IMR-90 (cell line): ENCODE results near the gene KRTAP4-9. TPM values are rescaled to one million over a fixed set of nuclear protein-coding genes. Genes with fewer than 3 reads are reported as not detected.
A peak's percentile ranks its signal among the peaks of the same experiment; 100 is the strongest.
"Not testable (repeated sequence)": the region's sequence is repeated elsewhere in the genome, so short reads cannot be mapped to it uniquely, and the experiment has no call there.

Source experiments
- ATAC-seq: fragments of 200-7000 bp; cut with Tn5 transposase; 2 replicates; pipeline ENCODE4 v1.9.1; 2020; ENCODE audit warnings: low read depth, mild to moderate bottlenecking, moderate library complexity
- BruUV-seq: library from RNA; stranded (reverse); fragments of 400-500 nt; replicated peaks from 2 replicates; lab custom pipeline; 2021; lab: Mats Ljungman, UMichigan
- CTCF ChIA-PET: fragments of 300-600 bp; formaldehyde crosslinking; extraction: SDS; loops from one replicate; lab custom pipeline; 2021; ENCODE audit warnings: antibody characterized with exemption; lab: Yijun Ruan, JAX
- POLR2A ChIA-PET: fragments of 300-600 bp; sonication (Branson Sonifier 250); formaldehyde crosslinking; loops from one replicate; lab custom pipeline; 2022; ENCODE audit warnings: antibody characterized with exemption; ENCODE audit not compliant: unreplicated experiment; lab: Charles Lee
- DNase-seq: peaks from one replicate; pipeline ENCODE4 v3.0.0; 2013
- H2AFZ ChIP-seq: replicated peaks from 2 replicates; pipeline ENCODE3; 2013; ENCODE audit warnings: low read length, mild to moderate bottlenecking; ENCODE audit not compliant: poor library complexity
- H2AK5ac ChIP-seq: 2 replicates; pipeline ENCODE4 v1.6.1; 2013; ENCODE audit warnings: low read depth, low read length, inconsistent platforms
- H2AK9ac ChIP-seq: replicated peaks from 2 replicates; pipeline ENCODE3; 2013; ENCODE audit warnings: mild to moderate bottlenecking, low read depth, low read length, moderate library complexity; ENCODE audit not compliant: poor library complexity
- H2BK120ac ChIP-seq: 2 replicates; pipeline ENCODE4 v1.6.1; 2013; ENCODE audit warnings: low read depth, low read length, inconsistent platforms
- H2BK15ac ChIP-seq: 3 replicates; pipeline ENCODE4 v1.6.1; 2013; ENCODE audit warnings: low read depth, low read length, inconsistent platforms
- H2BK20ac ChIP-seq: 2 replicates; pipeline ENCODE4 v1.6.1; 2013; ENCODE audit warnings: low read depth, mild to moderate bottlenecking, inconsistent platforms, low read length, moderate library complexity
- H2BK5ac ChIP-seq: 2 replicates; pipeline ENCODE4 v1.6.1; 2013; ENCODE audit warnings: mild to moderate bottlenecking, low read depth, low read length, inconsistent platforms; ENCODE audit not compliant: poor library complexity, severe bottlenecking
- H3K14ac ChIP-seq: replicated peaks from 2 replicates; pipeline ENCODE4 v1.6.1; 2013; ENCODE audit warnings: low read depth, low read length, inconsistent platforms
- H3K18ac ChIP-seq: 2 replicates; pipeline ENCODE4 v1.6.1; 2013; ENCODE audit warnings: low read depth, low read length, control low read depth
- H3K23ac ChIP-seq: 2 replicates; pipeline ENCODE4 v1.6.1; 2013; ENCODE audit warnings: low read depth, low read length, inconsistent platforms
- H3K27ac ChIP-seq: 2 replicates; pipeline ENCODE4 v1.5.1; 2013; ENCODE audit warnings: mild to moderate bottlenecking, control low read depth, low read length; ENCODE audit not compliant: insufficient read depth
- H3K27me3 ChIP-seq: 2 replicates; pipeline ENCODE4 v1.6.1; 2013; ENCODE audit warnings: low read length; ENCODE audit not compliant: control insufficient read depth, insufficient read depth
- H3K36me3 ChIP-seq: 2 replicates; pipeline ENCODE4 v1.6.1; 2013; ENCODE audit warnings: low read length, mixed read lengths; ENCODE audit not compliant: control insufficient read depth, insufficient read depth
- H3K4ac ChIP-seq: 2 replicates; pipeline ENCODE4 v1.6.1; 2013; ENCODE audit warnings: low read depth, low read length, inconsistent platforms
- H3K4me1 ChIP-seq: 2 replicates; pipeline ENCODE4 v1.6.1; 2013; ENCODE audit warnings: low read length, mixed read lengths; ENCODE audit not compliant: control insufficient read depth, insufficient read depth
- H3K4me2 ChIP-seq: 2 replicates; pipeline ENCODE4 v1.6.1; 2013; ENCODE audit warnings: low read depth, mild to moderate bottlenecking, control low read depth, low read length, moderate library complexity
- H3K4me3 ChIP-seq: 2 replicates; pipeline ENCODE4 v1.5.1; 2013; ENCODE audit warnings: low read depth, mild to moderate bottlenecking, control low read depth, low read length, moderate library complexity; ENCODE audit not compliant: insufficient read depth
- H3K56ac ChIP-seq: 2 replicates; pipeline ENCODE4 v1.6.1; 2013; ENCODE audit warnings: low read length, inconsistent platforms; ENCODE audit not compliant: insufficient read depth; ENCODE audit errors: extremely low read depth
- H3K79me1 ChIP-seq, 2 experiments: 2 replicates each; pipeline ENCODE4 v1.6.1; 2013; ENCODE audit warnings: low read length in 2 of 2, inconsistent platforms in 1 of 2, low read depth in 1 of 2
- H3K9ac ChIP-seq: 2 replicates; pipeline ENCODE4 v1.6.1; 2013; ENCODE audit warnings: low read depth, low read length, control low read depth
- H3K9me1 ChIP-seq: 2 replicates; pipeline ENCODE4 v1.6.1; 2013; ENCODE audit warnings: low read length, inconsistent platforms; ENCODE audit not compliant: insufficient read depth
- H3K9me3 ChIP-seq: 2 replicates; pipeline ENCODE4 v1.6.1; 2013; ENCODE audit warnings: low read length; ENCODE audit not compliant: control insufficient read depth, insufficient read depth
- H4K20me1 ChIP-seq: 2 replicates; pipeline ENCODE4 v1.6.1; 2013; ENCODE audit warnings: low read length, inconsistent platforms; ENCODE audit not compliant: insufficient read depth
- H4K5ac ChIP-seq: 2 replicates; pipeline ENCODE4 v1.6.1; 2013; ENCODE audit warnings: mild to moderate bottlenecking, low read depth, low read length, control low read depth
- H4K8ac ChIP-seq, 2 experiments: 2 replicates each; pipeline ENCODE4 v1.6.1; 2013; ENCODE audit warnings: low read depth in 2 of 2, low read length in 2 of 2, control low read depth in 1 of 2, inconsistent platforms in 1 of 2
- H4K91ac ChIP-seq: 2 replicates; pipeline ENCODE4 v1.6.1; 2013; ENCODE audit warnings: low read depth, low read length, inconsistent platforms; ENCODE audit not compliant: insufficient read depth
- WGBS, 2 experiments: methylation state at CpG; one replicate each; pipeline versions ENCODE4 v1.1.5 to v1.1.7; 2013; ENCODE audit warnings: missing lambda C conversion rate in 2 of 2; ENCODE audit not compliant: insufficient read length in 1 of 2; ENCODE audit errors: extremely low coverage in 2 of 2; 5-methylcytosine and 5-hydroxymethylcytosine counted together
- dilution Hi-C: fragments of 300-500 bp; cut with HindIII; formaldehyde crosslinking; loops from one replicate; pipeline ENCODE4 v1.14.3; 2018; ENCODE audit warnings: low sequenced_read_pairs; ENCODE audit not compliant: unreplicated experiment
- in situ Hi-C: fragments of 300-500 bp; cut with MboI; formaldehyde crosslinking; loops from 3 replicates; pipeline ENCODE4 v1.14.3; 2019; ENCODE audit warnings: low sequenced_read_pairs, inconsistent platforms, mixed read lengths
- intact Hi-C: fragments of 100-400 bp; cut with micrococcal nuclease; formaldehyde crosslinking; loops from 2 replicates; pipeline ENCODE4 v1.10.0; 2022
- polyA plus RNA-seq, 3 experiments: library from polyadenylated mRNA; depleted of rRNA; stranded (reverse); fragments of >200 nt; gene quantifications; 2 replicates each; pipeline ENCODE4 v1.2.3, GENCODE V29; 2012; ENCODE audit warnings: low replicate concordance in 1 of 3
- total RNA-seq: library from RNA; depleted of rRNA; stranded (reverse); fragments of >200 nt; gene quantifications from 2 replicates; pipeline ENCODE4 v1.2.3, GENCODE V29; 2012

Gene KRTAP4-9
- total and polyA plus RNA-seq, 2 of the 4 experiments (the other 2 are of a cell fraction): 0.24 TPM; not detected in 1

- H4K91ac ChIP-seq: peak overlapping the region; percentile 83
- H4K20me1 ChIP-seq, H3K79me1 ChIP-seq, CTCF ChIA-PET, H3K27ac ChIP-seq, BruUV-seq, H2AFZ ChIP-seq, H3K56ac ChIP-seq, H3K23ac ChIP-seq, H3K9me3 ChIP-seq, DNase-seq, dilution Hi-C loops, intact Hi-C loops, in situ Hi-C loops, H3K27me3 ChIP-seq, H3K4me3 ChIP-seq, H3K9ac ChIP-seq, H3K9me1 ChIP-seq, H3K4me2 ChIP-seq, H3K36me3 ChIP-seq, POLR2A ChIA-PET, H2AK9ac ChIP-seq, ATAC-seq: not testable (repeated sequence)
- peak overlapping the region; percentile 95 for H2BK15ac ChIP-seq
- H2AK5ac ChIP-seq: peak overlapping the region; percentile 91; the same call in 1 of the 2 replicates
- peak overlapping the region; percentile 67; the same call in 1 of the 2 replicates for H4K5ac ChIP-seq
- WGBS, 2 experiments: 90% methylated on average over 2 of the region's 16 CpGs; no CpG with 5 or more reads in 1 of the 2 experiments
- peak overlapping the region; percentile 42 for H2BK5ac ChIP-seq
- H3K18ac ChIP-seq: peak overlapping the region; percentile 75; the same call in 1 of the 2 replicates
- peak overlapping the region; percentile 33 to 71; a peak in 3 of 4 replicates for H4K8ac ChIP-seq
- H2BK120ac ChIP-seq: peak overlapping the region; percentile 97
- peak overlapping the region; percentile 79 for H3K14ac ChIP-seq
- H2BK20ac ChIP-seq: peak overlapping the region; percentile 98
- peak overlapping the region; percentile 80 for H3K4ac ChIP-seq
- peaks cover 11% of the 10 kb centered on the region; the same call in 1 of the 2 replicates for H3K4me1 ChIP-seq
These were observed 40.0 kb upstream of the KRTAP4-9 start for GRCh38 chr17:41065016-41065689.
